A549 (cell line): ENCODE measurements around the gene INCA1. TPM values are rescaled to one million over a fixed set of nuclear protein-coding genes. Genes with fewer than 3 reads are reported as not detected.

Source experiments
- ATAC-seq, 2 experiments: fragments of 200-7000 bp in 1 of 2; fragments of >200 bp in 1 of 2; cut with Nextera tagmentation in 1 of 2; cut with Tn5 transposase in 1 of 2; 3 replicates each; pipeline versions ENCODE4 v1.8.0 to v1.9.1; 2018 to 2020; ENCODE audit warnings: mild to moderate bottlenecking in 1 of 2, moderate library complexity in 1 of 2
- CTCF ChIA-PET: fragments of 300-600 bp; sonication (Branson Sonifier 250); formaldehyde crosslinking; extraction: SDS; loops from one replicate; lab custom pipeline; 2021; ENCODE audit warnings: antibody characterized with exemption, inconsistent platforms; lab: Yijun Ruan, JAX
- POLR2A ChIA-PET: fragments of 350-600 bp; formaldehyde crosslinking; extraction: SDS; loops from one replicate; lab custom pipeline; 2021; ENCODE audit warnings: antibody characterized with exemption, inconsistent platforms; lab: Yijun Ruan, JAX
- DNase-seq, 2 experiments: peaks; one replicate each; pipeline versions ENCODE4 v3.0.0 to v3.0.0-alpha.2; 2011 to 2016; ENCODE audit warnings: low read depth in 1 of 2, low spot score in 1 of 2
- FAIRE-seq: peaks from 2 replicates; lab custom pipeline; 2011; peaks lifted over from hg19 to GRCh38; lab: Jason Lieb, UNC
- H3K27ac ChIP-seq, 2 experiments: fragments of >200 bp; sonication (Bioruptor Twin); formaldehyde crosslinking; 3 replicates each; pipeline ENCODE4 v1.5.1; 2016 to 2017
- H3K4me1 ChIP-seq: fragments of >200 bp; sonication (Bioruptor Twin); formaldehyde crosslinking; 3 replicates; pipeline ENCODE4 v1.6.1; 2016
- H3K4me2 ChIP-seq: fragments of >200 bp; sonication (Bioruptor Twin); formaldehyde crosslinking; 3 replicates; pipeline ENCODE4 v1.6.1; 2016
- H3K4me3 ChIP-seq: fragments of >200 bp; sonication (Bioruptor Twin); formaldehyde crosslinking; 3 replicates; pipeline ENCODE4 v1.5.1; 2016
- H3K9me3 ChIP-seq: fragments of >200 bp; sonication (Bioruptor Twin); formaldehyde crosslinking; 3 replicates; pipeline ENCODE4 v1.6.1; 2016
- CBX2 ChIP-seq: fragments of 200-600 bp; sonication (generic); IDR thresholded peaks from 2 replicates; pipeline ENCODE4 v1.6.1; 2016; ENCODE audit warnings: low read depth, mild to moderate bottlenecking, borderline replicate concordance
- CBX8 ChIP-seq: fragments of 200-600 bp; sonication (generic); IDR thresholded peaks from 2 replicates; pipeline ENCODE4 v1.6.1; 2016
- CHD4 ChIP-seq: fragments of 200-600 bp; sonication (generic); IDR thresholded peaks from 2 replicates; pipeline ENCODE4 v1.6.1; 2016; ENCODE audit warnings: antibody characterized with exemption, mild to moderate bottlenecking, borderline replicate concordance
- EP300 ChIP-seq, 2 experiments: fragments of >200 bp; sonication (Bioruptor Twin); formaldehyde crosslinking; IDR thresholded peaks; 2 replicates in 1 of 2; 3 replicates in 1 of 2; pipeline ENCODE4 v1.6.1; 2016 to 2017
- FOSB ChIP-seq: fragments of 250-450 bp; sonication (Bioruptor Pico); IDR thresholded peaks from 2 replicates; pipeline ENCODE4 v1.5.0; 2020; ENCODE audit warnings: mild to moderate bottlenecking, moderate library complexity
- FOXS1 ChIP-seq: fragments of 250-450 bp; sonication (Bioruptor Pico); IDR thresholded peaks from 2 replicates; pipeline ENCODE4 v1.5.0; 2020; ENCODE audit warnings: mild to moderate bottlenecking, moderate library complexity
- HOXB13 ChIP-seq: fragments of 250-450 bp; sonication (Bioruptor Pico); IDR thresholded peaks from 2 replicates; pipeline ENCODE4 v1.5.0; 2020; ENCODE audit warnings: low read depth, mild to moderate bottlenecking, moderate library complexity
- JUN ChIP-seq, 2 experiments: fragments of >200 bp; sonication (Bioruptor Twin); formaldehyde crosslinking; IDR thresholded peaks; 2 replicates in 1 of 2; 3 replicates in 1 of 2; pipeline ENCODE4 v1.6.1; 2016 to 2017
- JUNB ChIP-seq: fragments of >200 bp; sonication (Bioruptor Twin); formaldehyde crosslinking; IDR thresholded peaks from 2 replicates; pipeline ENCODE4 v1.6.1; 2016
- MAZ ChIP-seq: fragments of 150-350 bp; IDR thresholded peaks from 2 replicates; pipeline ENCODE4 v1.6.1; 2014; ENCODE audit warnings: antibody characterized with exemption, low read depth, low read length, borderline replicate concordance
- MYC ChIP-seq: IDR thresholded peaks from 2 replicates; pipeline ENCODE4 v1.6.1; 2012; ENCODE audit warnings: mild to moderate bottlenecking, inconsistent platforms, low read length, improper control_type of control experiment, borderline replicate concordance
- NR3C1 ChIP-seq: fragments of >200 bp; sonication (Bioruptor Twin); formaldehyde crosslinking; IDR thresholded peaks from 3 replicates; pipeline ENCODE4 v1.6.1; 2017
- POLR2A ChIP-seq: IDR thresholded peaks from 2 replicates; pipeline ENCODE4 v1.6.1; 2012; ENCODE audit warnings: mild to moderate bottlenecking, low read length
- RNF2 ChIP-seq: fragments of 200-600 bp; sonication (generic); IDR thresholded peaks from 2 replicates; pipeline ENCODE4 v1.6.1; 2016; ENCODE audit warnings: low read depth, mild to moderate bottlenecking, antibody characterized with exemption, moderate library complexity, borderline replicate concordance
- SMC3 ChIP-seq: fragments of >200 bp; sonication (Bioruptor Twin); formaldehyde crosslinking; IDR thresholded peaks from 3 replicates; pipeline ENCODE4 v1.6.1; 2018; ENCODE audit warnings: inconsistent platforms
- SREBF2 ChIP-seq: fragments of 450-650 bp; IDR thresholded peaks from 2 replicates; pipeline ENCODE4 v1.6.1; 2014; ENCODE audit warnings: mild to moderate bottlenecking, moderate library complexity
- TP53 ChIP-seq: fragments of 250-450 bp; sonication (Bioruptor Pico); IDR thresholded peaks from 2 replicates; pipeline ENCODE4 v1.5.0; 2021; ENCODE audit warnings: mild to moderate bottlenecking, moderate library complexity
- ZFP36 ChIP-seq: fragments of 450-650 bp; IDR thresholded peaks from 2 replicates; pipeline ENCODE4 v1.6.1; 2014; ENCODE audit warnings: borderline replicate concordance; ENCODE audit not compliant: partially characterized antibody
- ZSCAN20 ChIP-seq: fragments of 250-450 bp; sonication (Bioruptor Pico); IDR thresholded peaks from 2 replicates; pipeline ENCODE4 v1.8.0; 2022; ENCODE audit warnings: mild to moderate bottlenecking, moderate library complexity
- WGBS: methylation state at CpG from one replicate; pipeline ENCODE4 v1.1.6; 2017; ENCODE audit errors: missing lambda C conversion rate; 5-methylcytosine and 5-hydroxymethylcytosine counted together
- polyA plus RNA-seq, 4 experiments: library from polyadenylated mRNA; depleted of rRNA in 3 of 4; stranded (reverse); fragments of >200 nt; fragmentation: RNase III in 1 of 4; extraction: RNeasy Plus Mini Kit Qiagen cat#74134 plus additional on column Dnase treatment in 1 of 4; gene quantifications; 2 replicates in 3 of 4; 3 replicates in 1 of 4; pipeline ENCODE4 v1.2.3, GENCODE V29; 2011 to 2017
- TF ChIP-seq, protein P1 (sequence below): fragments of 450-650 bp; IDR thresholded peaks from 2 replicates; pipeline ENCODE4 v1.6.1; 2014; ENCODE audit warnings: antibody characterized with exemption
- TF ChIP-seq, protein P2 (sequence below): fragments of 150-350 bp; IDR thresholded peaks from 2 replicates; pipeline ENCODE4 v1.6.1; 2014; ENCODE audit warnings: low read depth, mild to moderate bottlenecking, low read length
- TF ChIP-seq, protein P3 (sequence below): IDR thresholded peaks from 2 replicates; pipeline ENCODE4 v1.6.1; 2012
- TF ChIP-seq, protein P4 (sequence below): IDR thresholded peaks from 2 replicates; pipeline ENCODE4 v1.6.1; 2012; ENCODE audit warnings: low read depth, borderline replicate concordance
- TF ChIP-seq, protein P5 (sequence below): fragments of >200 bp; sonication (Bioruptor Twin); formaldehyde crosslinking; IDR thresholded peaks from 3 replicates; pipeline ENCODE4 v1.5.1; 2016

The INCA1 gene
- polyA plus RNA-seq, 2 of the 4 experiments (the other 2 are of a cell fraction): 0.66 to 1.1 TPM

DNA sequence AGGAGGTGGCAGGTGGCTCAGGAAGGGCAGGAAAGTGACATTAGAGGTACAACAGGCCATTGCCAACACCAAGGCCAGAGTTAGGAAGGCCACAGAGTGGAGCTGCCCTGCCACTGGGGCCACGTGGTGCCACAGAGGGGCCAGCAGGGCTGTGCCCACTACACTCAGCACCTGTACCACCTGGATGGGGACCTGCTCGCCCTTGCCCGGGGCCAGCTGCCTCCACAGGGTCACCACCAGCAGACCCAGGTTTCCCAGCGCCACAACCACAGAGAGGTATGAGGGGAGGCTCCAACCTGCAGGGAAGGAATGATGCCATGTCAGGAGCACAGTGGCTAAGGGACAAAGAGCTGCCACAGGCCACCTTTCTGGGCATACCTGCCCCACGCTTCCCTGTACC, 36.7 kb upstream of the INCA1 start (continued):
- TF ChIP-seq RNF2: no peak

DNA sequence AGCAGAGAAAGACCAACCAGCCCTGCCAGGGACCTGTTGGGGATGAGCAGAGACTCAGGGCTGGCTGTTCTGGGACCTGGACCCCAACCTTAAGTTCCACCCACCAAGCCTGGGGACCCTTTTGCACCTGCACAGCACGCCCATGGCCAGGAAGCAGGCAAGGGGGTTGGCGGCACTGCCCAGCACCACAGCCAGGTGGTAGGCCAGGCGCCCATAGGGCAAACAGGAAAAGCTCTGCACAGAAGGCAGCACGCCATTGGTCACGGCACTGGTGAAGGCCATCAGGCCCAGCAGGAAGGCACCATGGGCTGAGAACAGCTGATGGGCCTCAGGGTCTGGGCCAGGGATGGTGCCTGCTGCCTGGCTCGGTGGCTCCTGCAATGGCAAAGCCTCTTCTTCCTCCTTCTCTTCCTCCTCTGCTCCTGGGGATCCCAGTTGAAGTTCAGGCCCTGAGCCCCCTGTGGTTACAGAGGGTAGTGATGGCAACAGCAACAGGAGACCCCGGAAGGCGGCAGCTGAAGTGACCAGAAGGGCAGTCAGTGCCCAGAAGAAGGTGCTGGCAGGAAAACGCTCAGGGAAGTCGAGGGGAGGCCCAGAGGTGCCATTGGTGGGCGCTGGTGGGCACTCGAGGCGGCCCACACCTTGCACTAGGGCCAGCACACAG, 36.2 kb upstream of the INCA1 start:
- FAIRE-seq (no peak), DNase-seq (no peak), ATAC-seq (0 out of 6 replicates have a peak, but pooled peaks of 1 of the 2 experiments have one; percentile 9)
- ChIA-PET CTCF (interaction anchor here (0.6 to 5.7 kb wide), 8 partner anchors 11 to 130 kb away, joined by 3 to 42 read pairs (median 6); partner anchors contain the start of gene CHRNE), POLR2A (no interaction called here)
- 94% methylated on average over 10 of the region's 13 CpGs for WGBS
- Histone ChIP-seq H3K4me3 (no peak overlapping the region), H3K4me2 (no peak overlapping the region), H3K4me1 (peaks cover 3% of the 10 kb centered on the region; the same call in 1 of the 3 replicates), H3K9me3 (no peaks in the 10 kb centered on the region), H3K27ac (no peak overlapping the region)
- TF ChIP-seq FOSB (no peak), JUN (IDR thresholded peaks at IDR 0.05) (no peak)

DNA sequence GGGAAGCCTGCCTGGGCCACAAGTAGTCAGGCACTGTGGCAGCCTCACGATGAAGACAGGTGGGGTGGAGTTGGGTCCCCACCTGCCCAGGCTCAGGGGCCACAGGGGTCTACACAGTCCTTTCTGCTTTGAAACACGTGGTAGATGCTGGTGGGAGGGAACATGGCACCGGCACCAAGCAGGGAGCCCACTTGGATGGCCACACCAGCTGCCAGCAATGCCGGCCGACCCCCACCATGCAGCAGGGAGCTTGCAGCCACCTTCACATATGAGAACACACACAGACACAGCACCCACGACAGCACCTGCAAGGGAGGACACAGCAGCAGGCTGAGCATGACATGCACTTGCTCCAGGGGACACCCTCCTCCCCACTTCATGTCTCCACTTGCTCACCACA, 35.5 kb upstream of the INCA1 start:
- TF ChIP-seq CBX8: no peak
- TF ChIP-seq MYC: no peak
- no peak for TF ChIP-seq HOXB13 (CRISPR knock-in tag)
- no peak for TF ChIP-seq CBX2
- TF ChIP-seq ZSCAN20 (CRISPR knock-in tag): no peak
- TF ChIP-seq EP300 (IDR thresholded peaks at IDR 0.05): no peak
- no peak for TF ChIP-seq FOSB
- TF ChIP-seq, protein P1, sequence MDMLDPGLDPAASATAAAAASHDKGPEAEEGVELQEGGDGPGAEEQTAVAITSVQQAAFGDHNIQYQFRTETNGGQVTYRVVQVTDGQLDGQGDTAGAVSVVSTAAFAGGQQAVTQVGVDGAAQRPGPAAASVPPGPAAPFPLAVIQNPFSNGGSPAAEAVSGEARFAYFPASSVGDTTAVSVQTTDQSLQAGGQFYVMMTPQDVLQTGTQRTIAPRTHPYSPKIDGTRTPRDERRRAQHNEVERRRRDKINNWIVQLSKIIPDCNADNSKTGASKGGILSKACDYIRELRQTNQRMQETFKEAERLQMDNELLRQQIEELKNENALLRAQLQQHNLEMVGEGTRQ: no peak
- TF ChIP-seq, protein P2, sequence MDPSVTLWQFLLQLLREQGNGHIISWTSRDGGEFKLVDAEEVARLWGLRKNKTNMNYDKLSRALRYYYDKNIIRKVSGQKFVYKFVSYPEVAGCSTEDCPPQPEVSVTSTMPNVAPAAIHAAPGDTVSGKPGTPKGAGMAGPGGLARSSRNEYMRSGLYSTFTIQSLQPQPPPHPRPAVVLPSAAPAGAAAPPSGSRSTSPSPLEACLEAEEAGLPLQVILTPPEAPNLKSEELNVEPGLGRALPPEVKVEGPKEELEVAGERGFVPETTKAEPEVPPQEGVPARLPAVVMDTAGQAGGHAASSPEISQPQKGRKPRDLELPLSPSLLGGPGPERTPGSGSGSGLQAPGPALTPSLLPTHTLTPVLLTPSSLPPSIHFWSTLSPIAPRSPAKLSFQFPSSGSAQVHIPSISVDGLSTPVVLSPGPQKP: no peak
- no peak for TF ChIP-seq CHD4
- TF ChIP-seq POLR2A: no peak
- TF ChIP-seq JUNB: no peak
- no peak for TF ChIP-seq NR3C1
- whole genome bisulfite sequencing: 79% methylated on average over 6 of the region's 6 CpGs
- ATAC-seq: no peak
- FAIRE-seq: no peak
- ChIA-PET POLR2A (interaction anchor here (0.6 kb wide), 1 partner anchor 55 kb away, joined by 3 read pairs; no protein-coding TSS in a partner anchor), CTCF (interaction anchor here (2.1 to 5.7 kb wide), 4 partner anchors 10 to 52 kb away, joined by 6 to 42 read pairs (median 20); no protein-coding TSS in a partner anchor)
- Histone ChIP-seq H3K4me2 (no peak overlapping the region), H3K4me3 (no peak overlapping the region), H3K9me3 (no peaks in the 10 kb centered on the region), H3K27ac (no peak overlapping the region), H3K4me1 (peaks cover 3% of the 10 kb centered on the region; the same call in 1 of the 3 replicates)
- no peak for DNase-seq

DNA sequence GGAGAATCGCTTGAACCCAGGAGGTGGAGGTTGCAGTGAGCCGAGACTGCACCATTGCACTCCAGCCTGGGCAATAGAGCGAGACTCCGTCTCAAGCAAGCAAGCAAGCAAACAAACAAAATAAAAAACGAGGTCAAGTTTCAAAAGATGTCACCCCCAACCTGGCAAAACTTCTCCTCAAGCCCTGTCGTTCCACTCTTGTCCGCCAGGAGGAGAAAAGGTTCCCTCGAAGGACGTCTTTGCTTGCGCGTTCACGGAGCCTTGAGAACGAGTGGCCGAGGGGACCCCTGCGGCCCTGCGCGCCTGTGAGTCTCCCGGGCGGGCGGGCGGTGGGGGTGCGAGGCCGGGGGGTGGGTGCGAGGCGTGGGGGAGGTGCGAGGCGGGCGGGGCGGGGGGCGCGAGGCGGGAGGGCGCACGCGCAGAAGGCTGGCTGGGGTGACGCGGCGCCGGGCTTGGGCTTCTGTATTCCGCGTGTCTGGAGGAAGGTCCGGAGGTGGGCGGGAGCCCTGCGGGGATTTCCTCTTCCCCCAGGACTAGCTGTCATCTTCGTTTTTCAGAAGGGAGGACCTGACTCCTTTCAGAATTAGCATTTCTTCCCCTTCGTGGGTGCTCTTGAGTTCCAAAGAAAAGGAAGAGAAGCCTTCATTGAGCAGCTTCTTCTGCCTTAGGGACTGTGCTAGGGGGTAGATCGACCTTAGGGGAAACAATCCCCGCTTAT, 34.2 kb upstream of the INCA1 start:
- FAIRE-seq: peak; percentile 7
- peak; percentile 86 for DNase-seq
- H3K4me2 ChIP-seq: peak overlapping the region; percentile 84
- CTCF ChIA-PET: interaction anchor here (0.7 to 5.7 kb wide), 25 partner anchors 8 to 254 kb away, joined by 3 to 58 read pairs (median 4); partner anchors contain the start of gene CAMTA2
- peaks cover 3% of the 10 kb centered on the region; the same call in 1 of the 3 replicates for H3K4me1 ChIP-seq
- ATAC-seq: peak; percentile 76 to 79
- H3K4me3 ChIP-seq: peak overlapping the region; percentile 42
- WGBS: 12% methylated on average over 29 of the region's 48 CpGs
- H3K9me3 ChIP-seq: no peaks in the 10 kb centered on the region
- POLR2A ChIA-PET: interaction anchor here (2.1 kb wide), 1 partner anchor 34 kb away, joined by 5 read pairs; the partner anchor contains the start of genes INCA1 and KIF1C
- peak overlapping the region; percentile 70 to 90 for H3K27ac ChIP-seq
- TF ChIP-seq, protein P3, sequence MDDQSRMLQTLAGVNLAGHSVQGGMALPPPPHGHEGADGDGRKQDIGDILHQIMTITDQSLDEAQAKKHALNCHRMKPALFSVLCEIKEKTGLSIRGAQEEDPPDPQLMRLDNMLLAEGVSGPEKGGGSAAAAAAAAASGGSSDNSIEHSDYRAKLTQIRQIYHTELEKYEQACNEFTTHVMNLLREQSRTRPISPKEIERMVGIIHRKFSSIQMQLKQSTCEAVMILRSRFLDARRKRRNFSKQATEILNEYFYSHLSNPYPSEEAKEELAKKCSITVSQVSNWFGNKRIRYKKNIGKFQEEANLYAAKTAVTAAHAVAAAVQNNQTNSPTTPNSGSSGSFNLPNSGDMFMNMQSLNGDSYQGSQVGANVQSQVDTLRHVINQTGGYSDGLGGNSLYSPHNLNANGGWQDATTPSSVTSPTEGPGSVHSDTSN: no peak
- TF ChIP-seq ZFP36: no peak
- peak in 1 of 2 experiments; percentile 45; a peak in 1 of 5 replicates for TF ChIP-seq JUN (IDR thresholded peaks at IDR 0.05)
- TF ChIP-seq CHD4: no peak
- TF ChIP-seq, protein P4, sequence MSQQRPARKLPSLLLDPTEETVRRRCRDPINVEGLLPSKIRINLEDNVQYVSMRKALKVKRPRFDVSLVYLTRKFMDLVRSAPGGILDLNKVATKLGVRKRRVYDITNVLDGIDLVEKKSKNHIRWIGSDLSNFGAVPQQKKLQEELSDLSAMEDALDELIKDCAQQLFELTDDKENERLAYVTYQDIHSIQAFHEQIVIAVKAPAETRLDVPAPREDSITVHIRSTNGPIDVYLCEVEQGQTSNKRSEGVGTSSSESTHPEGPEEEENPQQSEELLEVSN: peak; percentile 83
- TF ChIP-seq TP53 (CRISPR knock-in tag): no peak
- TF ChIP-seq POLR2A: 0 out of 2 replicates have a peak, but pooled peaks have one; percentile 10
- TF ChIP-seq SREBF2: no peak
- peak; percentile 83 for TF ChIP-seq SMC3
- TF ChIP-seq FOXS1 (CRISPR knock-in tag): no peak
- TF ChIP-seq, protein P5, sequence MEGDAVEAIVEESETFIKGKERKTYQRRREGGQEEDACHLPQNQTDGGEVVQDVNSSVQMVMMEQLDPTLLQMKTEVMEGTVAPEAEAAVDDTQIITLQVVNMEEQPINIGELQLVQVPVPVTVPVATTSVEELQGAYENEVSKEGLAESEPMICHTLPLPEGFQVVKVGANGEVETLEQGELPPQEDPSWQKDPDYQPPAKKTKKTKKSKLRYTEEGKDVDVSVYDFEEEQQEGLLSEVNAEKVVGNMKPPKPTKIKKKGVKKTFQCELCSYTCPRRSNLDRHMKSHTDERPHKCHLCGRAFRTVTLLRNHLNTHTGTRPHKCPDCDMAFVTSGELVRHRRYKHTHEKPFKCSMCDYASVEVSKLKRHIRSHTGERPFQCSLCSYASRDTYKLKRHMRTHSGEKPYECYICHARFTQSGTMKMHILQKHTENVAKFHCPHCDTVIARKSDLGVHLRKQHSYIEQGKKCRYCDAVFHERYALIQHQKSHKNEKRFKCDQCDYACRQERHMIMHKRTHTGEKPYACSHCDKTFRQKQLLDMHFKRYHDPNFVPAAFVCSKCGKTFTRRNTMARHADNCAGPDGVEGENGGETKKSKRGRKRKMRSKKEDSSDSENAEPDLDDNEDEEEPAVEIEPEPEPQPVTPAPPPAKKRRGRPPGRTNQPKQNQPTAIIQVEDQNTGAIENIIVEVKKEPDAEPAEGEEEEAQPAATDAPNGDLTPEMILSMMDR: peak; percentile 65
- TF ChIP-seq MAZ: 0 out of 2 replicates have a peak, but pooled peaks have one; percentile 26
